HK-2 (cell line): ENCODE results near the gene CARD8.
A peak's percentile ranks its signal among the peaks of the same experiment; 100 is the strongest.

ENCODE experiments used
- DNase-seq: peaks from one replicate; pipeline ENCODE4 v3.0.0-alpha.2; 2018; ENCODE audit not compliant: unreplicated experiment

The CARD8 gene

GRCh38 chr19:48206397-48207093 lies 49.2 kb downstream of the CARD8 start:
- no peak for DNase-seq

- peak; percentile 97 for DNase-seq
These were observed 51.7 kb downstream of the CARD8 start for GRCh38 chr19:48203794-48204628.

GRCh38 chr19:48203222-48203793 lies 52.4 kb downstream of the CARD8 start:
- no peak for DNase-seq

GRCh38 chr19:48196933-48197665 lies 58.6 kb downstream of the CARD8 start:
- no peak for DNase-seq

- no peak for DNase-seq
These were observed 59.4 kb downstream of the CARD8 start for GRCh38 chr19:48196321-48196763.

GRCh38 chr19:48194844-48195830 lies 60.6 kb downstream of the CARD8 start:
- DNase-seq: no peak

GRCh38 chr19:48194041-48194843 lies 61.5 kb downstream of the CARD8 start:
- no peak for DNase-seq

GRCh38 chr19:48192750-48193149 lies 63.0 kb downstream of the CARD8 start:
- DNase-seq: no peak

GRCh38 chr19:48190885-48191284 lies 64.8 kb downstream of the CARD8 start:
- DNase-seq: no peak

- DNase-seq: no peak
These were observed 65.3 kb downstream of the CARD8 start for GRCh38 chr19:48190288-48190884.

- DNase-seq: no peak
These were observed 69.1 kb downstream of the CARD8 start for GRCh38 chr19:48186541-48186991.

- no peak for DNase-seq
These were observed 69.7 kb downstream of the CARD8 start for GRCh38 chr19:48186015-48186414.

- DNase-seq: no peak
These were observed 72.4 kb downstream of the CARD8 start for GRCh38 chr19:48183356-48183755.

GRCh38 chr19:48182434-48182833 lies 73.3 kb downstream of the CARD8 start:
- no peak for DNase-seq

GRCh38 chr19:48181505-48181904 lies 74.2 kb downstream of the CARD8 start:
- no peak for DNase-seq

- DNase-seq: no peak
These were observed 79.5 kb downstream of the CARD8 start for GRCh38 chr19:48176226-48176625.

GRCh38 chr19:48175578-48175977 lies 80.1 kb downstream of the CARD8 start:
- DNase-seq: no peak

GRCh38 chr19:48174445-48175030 lies 81.2 kb downstream of the CARD8 start:
- no peak for DNase-seq

- no peak for DNase-seq
These were observed 84.0 kb downstream of the CARD8 start for GRCh38 chr19:48171710-48172109.
